Lung microvascular endothelial cell (primary cell): ENCODE results near the gene OPCML. TPM values are rescaled to one million over a fixed set of nuclear protein-coding genes. Genes with fewer than 3 reads are reported as not detected.

Experiments
- DNase-seq, 2 donors: peaks; one replicate each; pipeline versions ENCODE4 v3.0.0 to v3.0.0-alpha.2; 2010; ENCODE audit warnings: low read depth in 2 of 2
- total RNA-seq: library from RNA; depleted of rRNA; stranded (reverse); fragments of >200 nt; gene quantifications from 2 replicates; pipeline ENCODE4 v1.2.1, GENCODE V29; 2014

Gene OPCML
- total RNA-seq, 1 donor from 2014 or later, result not detected

DNA sequence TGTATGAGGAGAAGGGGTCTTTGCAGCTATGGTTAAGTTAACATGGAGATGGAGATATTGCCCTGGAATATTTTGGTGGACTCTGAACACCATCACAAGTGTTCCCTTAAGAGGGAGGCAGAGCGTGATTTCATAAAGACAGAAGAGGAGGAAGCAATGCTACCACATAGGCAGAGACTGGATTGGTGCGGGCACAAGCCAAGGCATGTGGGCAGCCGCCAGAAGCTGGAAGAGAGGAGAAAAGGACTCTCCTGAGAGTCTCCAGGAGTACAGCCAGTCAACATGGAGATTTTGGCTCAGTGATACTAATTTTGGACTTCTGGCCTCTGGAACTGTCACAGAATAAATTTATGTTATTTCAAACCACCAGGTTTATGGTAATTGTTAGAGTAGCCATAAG, 231.6 kb downstream of the OPCML start:
- no peak for DNase-seq

DNA sequence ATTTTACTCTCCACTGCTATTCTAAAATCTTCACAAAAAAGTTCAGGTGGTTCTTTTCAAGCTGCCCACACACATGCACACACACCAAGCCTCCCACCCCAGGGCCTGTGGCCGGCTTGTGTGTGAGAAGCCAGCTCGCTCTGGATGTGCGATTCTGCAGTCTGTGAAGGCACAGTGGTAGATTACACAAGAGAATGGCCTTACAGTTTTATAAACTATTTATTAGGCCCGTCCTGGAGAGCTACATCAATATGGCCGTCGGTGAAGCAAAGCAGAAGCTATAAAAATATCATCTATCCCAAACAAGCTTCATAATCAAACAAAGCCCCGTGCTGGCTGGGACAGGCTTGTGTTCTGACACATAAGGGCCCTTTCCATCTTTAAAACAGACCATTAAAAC, 240.5 kb downstream of the OPCML start:
- no peak for DNase-seq

DNA sequence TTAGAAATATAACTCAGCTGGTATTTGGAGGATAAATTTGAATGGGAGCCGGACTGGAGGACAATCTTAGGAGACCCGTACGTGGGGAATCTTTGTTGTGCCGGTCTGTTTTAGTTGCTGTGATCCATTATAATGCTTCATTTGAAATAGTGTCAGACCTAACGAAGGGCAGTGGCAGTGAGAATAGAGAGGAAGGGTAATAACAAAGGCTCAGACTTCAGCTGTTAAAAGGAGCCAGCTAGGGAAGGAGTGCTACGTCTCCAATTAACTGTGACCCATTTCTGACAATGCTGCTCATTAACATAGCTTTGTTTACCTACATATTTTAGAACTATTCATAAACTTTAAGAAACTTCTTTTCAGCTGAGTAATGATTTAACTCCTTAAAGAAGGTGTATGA, 246.9 kb downstream of the OPCML start:
- no peak for DNase-seq

GRCh38 chr11:133284156-133284555, 248.1 kb downstream of the OPCML start:
- DNase-seq, result no peak

DNA sequence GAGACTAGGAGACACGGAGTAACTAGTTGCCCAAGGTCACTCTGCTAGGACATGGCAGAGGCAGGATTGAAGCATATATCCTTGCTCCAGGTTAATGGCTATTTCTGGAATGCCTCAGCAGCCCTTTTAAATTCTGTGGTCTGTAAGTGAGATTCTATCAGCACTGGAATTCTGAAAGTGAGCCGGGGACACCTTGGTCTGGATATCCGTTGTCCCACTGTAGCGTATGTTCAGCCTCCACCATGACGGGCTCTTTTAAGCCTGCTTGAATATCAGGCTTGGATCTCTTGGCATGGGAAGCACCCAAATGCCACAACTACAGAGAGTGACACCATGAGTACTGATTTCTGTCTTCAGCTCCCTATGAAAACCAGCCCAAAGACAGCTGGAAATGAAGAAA, 254.4 kb downstream of the OPCML start:
- no peak for DNase-seq

DNA sequence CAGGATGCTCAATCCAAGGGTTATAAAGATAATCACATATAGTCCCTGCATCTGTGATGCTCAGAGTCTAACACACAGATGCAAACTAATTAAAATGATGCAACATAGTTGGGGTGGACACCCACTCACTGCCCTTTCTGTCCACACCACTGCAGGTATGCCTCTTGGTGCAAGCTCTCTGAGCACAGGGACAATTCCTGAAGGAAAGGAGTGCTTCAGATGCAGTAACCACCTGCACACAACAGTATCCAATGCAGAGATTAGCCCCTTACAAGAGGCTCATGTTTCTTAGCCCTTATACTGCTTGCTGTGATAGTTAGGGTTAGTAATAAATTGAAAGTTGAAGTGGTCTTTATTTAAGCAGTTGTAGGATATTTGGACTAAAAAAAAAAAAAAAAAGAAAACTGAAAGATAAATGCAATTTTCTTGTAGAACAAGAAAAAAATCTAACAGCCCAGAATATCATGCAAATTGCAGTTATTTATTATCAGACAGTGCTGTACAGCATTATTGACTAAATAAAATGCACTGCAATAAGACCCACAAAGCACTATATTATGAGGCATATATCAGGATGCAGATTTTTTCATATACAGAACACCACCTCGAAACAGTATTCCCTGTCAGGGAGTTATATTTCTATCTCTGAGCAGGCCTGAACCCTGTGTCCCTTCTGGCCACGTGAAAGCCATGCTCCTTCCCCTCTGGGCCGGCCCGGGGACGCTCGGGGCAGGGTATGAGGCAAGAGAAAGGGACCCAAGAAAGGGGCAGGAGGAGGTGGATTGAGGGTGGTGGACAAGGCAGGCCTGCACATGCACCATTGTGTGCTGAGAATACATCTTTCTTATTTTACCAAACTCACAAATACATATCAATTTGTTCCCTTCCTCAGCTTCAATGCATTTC, 260.2 kb downstream of the OPCML start:
- DNase-seq, result no peak

DNA sequence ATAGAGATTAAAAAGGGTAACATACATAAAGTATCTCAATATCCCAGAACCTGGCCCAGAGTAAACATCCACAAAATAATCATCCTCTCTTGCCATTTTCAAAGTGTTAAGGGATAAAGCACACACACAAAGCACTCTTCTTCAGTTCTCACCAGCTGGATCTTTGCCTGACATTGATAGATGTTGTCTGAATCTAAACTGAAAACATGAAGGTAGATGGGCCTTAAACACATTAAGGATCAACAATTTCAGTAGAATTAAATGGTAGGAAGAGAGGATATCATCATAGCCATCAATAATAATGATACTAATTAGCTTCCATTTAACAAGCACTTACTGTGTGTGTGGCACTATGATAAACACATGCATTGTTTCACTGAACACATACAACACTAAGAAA, 261.1 kb downstream of the OPCML start:
- no peak for DNase-seq

DNA sequence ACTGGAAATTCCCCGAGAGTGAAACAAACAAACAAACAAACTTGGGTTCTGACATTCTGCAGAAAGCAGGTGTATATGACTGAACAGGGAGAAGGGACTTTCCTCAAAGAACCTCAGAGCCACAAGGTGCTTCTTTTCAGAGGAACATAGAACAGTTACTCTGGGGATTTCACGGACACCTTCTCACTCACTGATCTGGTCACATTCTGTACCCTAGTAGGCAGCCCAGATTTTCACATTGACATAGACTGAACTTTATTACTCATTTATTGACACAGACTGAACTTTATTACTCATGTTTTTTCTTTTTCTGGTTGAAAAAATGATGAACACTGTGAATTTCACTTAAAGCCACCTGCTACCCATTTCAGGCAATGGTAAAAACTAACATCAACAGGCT, 263.0 kb downstream of the OPCML start:
- DNase-seq, result no peak

DNA sequence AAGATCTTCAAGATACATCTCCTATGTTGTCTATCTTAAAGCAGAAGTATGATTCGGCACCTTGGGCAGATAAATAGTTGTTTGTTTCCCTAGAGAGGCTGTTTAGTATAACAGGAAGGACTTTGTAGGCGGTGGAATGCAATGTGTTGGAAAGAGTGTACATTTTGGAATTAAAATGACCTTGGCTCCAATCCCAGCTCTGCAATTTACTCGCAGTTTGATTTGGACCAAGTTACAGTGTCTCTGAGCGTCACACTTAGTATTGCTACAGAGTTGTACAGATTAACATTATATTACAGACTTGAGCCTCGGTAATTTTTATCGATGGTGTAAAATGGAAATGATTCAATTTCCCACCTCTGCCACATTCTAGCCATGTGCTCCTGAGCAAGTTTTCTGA, 265.3 kb downstream of the OPCML start:
- no peak for DNase-seq

DNA sequence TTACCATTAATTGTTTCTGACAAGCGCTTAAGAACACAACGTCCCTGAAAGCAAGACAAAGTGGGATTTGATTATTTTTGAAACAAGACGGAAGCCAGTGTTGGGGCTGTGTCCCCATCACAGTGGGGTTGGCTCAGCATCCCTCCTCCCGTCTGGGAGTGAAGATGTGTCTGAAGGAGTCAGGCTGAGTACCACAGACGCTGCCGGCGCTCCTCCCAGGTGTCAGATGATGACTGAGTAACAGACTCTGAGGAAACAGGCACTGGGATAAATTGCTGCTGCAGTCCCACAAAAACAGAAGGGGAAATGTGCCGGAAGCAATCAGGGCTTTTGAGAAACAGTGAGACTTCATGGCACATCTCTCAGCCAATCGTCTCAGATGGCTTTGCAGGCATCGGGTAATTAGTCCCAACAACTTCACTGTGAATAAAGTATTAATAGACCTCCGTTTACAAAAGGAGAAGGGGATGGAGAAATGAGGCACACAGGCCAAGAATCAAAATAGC, 266.7 kb downstream of the OPCML start:
- DNase-seq, result no peak

GRCh38 chr11:133263332-133263731, 269.0 kb downstream of the OPCML start:
- no peak for DNase-seq

DNA sequence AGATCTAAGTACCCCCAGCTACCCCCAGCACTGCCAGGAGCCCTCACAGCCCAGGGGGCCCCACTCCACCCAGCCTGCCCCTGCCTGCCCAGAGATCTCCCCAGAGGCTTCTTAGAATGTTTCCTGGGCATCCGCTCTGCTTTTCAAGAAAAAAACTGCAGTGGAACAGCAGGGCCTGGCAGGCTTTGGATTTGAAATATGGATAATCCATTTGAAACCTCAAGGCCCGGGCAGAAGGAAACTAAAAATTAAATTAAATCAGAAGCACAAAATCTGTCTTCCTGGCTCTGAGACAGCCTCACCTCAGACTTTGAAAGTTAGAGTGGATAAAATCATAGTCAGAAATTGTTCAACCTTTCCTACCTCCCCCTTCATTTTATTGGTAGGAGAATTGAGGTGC, 273.6 kb downstream of the OPCML start:
- DNase-seq, result no peak

DNA sequence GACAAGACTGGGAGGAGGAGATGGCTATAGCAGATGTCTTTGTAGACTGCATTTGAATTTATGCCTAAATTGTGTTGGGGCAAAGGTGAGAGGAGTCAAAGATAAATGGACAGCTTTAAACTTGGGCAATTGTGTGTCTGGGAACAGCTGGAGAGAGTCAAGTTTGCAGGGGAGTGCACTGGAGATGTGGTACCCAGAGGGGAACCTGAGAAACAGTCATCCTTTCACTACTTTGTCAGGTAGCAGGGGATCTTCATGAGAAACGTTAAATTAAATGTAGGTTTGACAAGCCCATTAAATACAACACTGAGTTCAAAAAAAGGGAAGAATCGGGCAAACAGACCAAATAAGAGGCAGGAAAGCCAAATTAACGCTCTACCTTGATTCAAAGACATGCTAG, 277.7 kb downstream of the OPCML start:
- no peak for DNase-seq

DNA sequence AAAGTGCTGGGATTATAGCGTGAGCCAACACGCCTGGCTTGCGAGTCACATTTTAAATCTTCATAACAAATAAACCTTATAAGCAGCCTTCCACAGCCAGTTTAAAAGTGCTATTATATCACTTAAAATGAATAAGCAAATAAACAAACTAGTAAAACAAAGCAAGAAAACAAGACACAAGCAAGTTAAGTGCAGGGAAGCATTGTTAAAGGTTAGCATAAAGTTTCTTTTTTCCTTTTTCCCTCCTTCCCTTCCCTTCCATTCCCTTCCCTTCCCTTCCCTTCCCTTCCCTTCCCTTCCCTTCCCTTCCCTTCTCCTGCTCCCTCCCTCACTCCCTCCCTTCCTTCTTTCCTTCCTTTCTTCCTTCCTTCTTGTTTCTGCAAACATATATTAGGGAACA, 278.7 kb downstream of the OPCML start:
- no peak for DNase-seq

DNA sequence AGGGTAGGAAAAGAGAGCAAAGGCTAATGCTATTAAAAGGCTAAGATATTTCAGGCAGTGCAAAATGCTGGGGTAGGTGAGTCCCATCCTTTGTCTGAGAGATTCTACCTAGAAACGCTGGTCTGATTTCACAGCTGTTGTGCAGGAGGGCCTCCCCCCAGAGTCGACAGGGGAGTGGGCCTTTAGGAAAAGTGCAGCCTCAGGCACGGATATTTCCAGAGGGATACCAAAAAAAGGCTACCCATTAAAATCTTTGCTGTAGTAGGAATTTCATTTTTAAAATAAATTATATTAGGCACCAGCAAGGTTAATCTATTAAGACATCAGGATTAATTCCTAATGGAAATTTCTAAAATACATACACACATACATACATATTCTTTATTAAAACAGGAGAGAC, 280.5 kb downstream of the OPCML start:
- DNase-seq, result no peak

DNA sequence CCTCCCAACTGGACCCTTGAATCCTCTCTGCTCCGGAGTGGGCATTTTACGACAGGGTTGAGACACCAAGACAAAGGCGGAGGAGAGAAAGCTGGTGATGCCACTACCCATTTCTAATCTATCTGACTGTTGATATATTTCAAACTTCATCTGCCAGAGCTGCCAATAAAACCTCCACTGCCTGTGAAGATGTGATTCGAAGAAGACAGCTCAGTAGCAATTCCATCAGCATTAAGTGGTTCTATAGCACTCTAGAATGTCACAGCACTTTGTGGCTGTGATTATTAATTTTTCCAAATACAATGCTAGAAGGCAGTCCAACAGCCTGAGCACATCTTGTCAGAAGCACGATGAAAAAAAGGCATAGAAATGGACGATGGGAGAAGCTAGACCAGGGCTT, 282.8 kb downstream of the OPCML start:
- no peak for DNase-seq

DNA sequence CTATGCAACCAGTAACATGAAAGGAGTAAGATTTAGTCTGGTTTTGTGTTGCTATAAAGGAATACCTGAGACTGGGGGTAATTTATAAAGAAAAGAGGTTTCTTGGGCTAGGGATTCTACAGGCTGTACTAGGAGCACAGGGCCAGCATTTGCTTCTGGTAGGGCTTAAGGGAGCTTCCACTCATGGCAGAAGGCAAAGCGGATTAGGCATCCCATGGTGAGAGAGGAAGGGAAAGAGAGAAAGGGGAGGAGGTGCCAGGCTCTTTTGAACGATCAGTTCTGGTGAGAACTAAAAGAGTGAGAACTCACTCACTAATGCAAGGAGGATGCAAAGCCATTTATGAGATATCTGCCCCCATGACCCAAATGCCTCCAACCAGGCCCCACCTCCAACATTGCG, 283.2 kb downstream of the OPCML start:
- no peak for DNase-seq

GRCh38 chr11:133243832-133244231, 288.5 kb downstream of the OPCML start:
- no peak for DNase-seq

- no peak for DNase-seq
Measured at GRCh38 chr11:133240908-133241655, 291.2 kb downstream of the OPCML start.

DNA sequence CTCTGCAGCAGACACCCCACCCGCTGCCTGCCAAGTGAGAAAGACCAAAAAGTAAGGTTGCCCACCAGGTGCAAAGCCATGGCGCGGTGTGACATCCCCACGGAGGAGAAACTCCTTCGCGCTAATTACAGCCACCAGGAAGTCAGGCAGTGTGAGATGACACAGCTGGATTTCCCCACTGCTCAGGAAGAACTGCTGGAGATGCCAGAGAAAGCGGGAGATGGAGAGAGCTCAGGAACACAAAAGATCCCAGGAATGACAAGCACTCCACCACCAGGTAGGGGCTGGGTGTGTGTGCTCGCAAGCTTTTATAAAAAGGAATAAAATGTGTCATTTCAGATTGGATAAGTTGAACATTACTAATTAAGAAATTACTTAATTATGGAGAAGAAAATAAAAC, 292.7 kb downstream of the OPCML start:
- DNase-seq, result no peak

DNA sequence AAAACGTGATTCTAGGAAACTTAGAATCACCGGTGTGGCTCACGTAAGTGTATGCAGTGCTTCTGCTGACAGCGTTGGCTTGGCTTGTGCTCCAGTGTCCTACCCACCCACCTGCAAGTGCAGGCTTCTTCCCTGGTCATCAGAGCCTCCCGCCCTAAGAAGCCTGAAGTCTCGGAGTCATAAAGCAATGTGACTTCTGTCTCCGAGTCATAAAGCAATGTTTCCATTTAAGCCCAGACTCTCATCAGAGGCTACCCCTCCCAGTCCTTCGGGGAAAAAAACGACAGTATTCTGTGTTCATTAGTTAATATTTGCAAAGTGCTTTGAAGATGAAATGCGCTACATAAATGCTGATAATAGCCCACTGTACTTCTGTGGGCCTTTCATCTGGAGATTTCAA, 293.8 kb downstream of the OPCML start:
- DNase-seq, result no peak

- DNase-seq, result no peak
Measured at GRCh38 chr11:133238027-133238426, 294.3 kb downstream of the OPCML start.

- DNase-seq, result no peak
Measured at GRCh38 chr11:133235381-133235780, 296.9 kb downstream of the OPCML start.
